Measurements from ENCODE around the gene SLC43A3. TPM values are rescaled to one million over a fixed set of nuclear protein-coding genes. Genes with fewer than 3 reads are reported as not detected.

The SLC43A3 gene
- polyA plus RNA-seq, 1 donor from 2014 or later: 15.8 TPM

DNA sequence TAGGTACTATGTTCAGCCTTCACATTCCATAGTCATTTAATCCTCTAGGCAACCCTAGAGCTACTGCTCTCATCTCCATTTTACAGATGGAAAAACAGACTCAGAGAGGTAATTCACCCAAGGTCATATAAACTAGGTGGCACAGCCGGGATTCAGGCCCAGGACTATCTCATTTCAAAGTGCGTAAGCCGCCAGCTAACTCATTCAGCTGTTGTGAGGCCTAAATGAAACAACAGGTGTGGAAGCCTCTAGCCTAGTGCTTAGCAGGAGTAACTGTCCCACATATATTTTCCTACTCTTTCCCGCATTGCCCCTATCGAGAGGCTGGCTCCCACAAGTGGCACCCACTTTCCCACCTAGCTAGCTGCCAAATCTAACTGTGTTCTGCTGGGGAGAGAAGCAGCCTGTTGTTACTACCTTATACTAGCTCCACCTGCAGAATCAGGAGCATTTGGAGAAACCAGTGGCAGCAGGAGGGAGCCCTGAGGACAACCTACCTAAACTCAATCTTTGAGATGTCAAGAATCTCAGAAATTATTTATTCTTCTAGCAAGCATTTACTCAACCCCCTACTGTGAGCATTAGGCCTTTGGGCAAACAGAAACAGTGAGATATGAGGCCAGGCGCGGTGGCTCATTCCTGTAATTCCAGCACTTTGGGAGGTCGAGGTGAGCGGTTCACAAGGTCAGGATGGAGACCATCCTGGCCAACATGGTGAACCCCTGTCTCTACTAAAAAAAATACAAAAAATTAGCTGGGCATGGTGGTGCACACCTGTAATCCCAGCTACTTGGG, 66.8 kb downstream of the SLC43A3 start:
- Mint-ChIP-seq H3K4me3 (no peak overlapping the region), H3K36me3 (no peaks in the 10 kb centered on the region), H3K9me3 (no peaks in the 10 kb centered on the region), H3K4me1 (peaks cover 0 to 3% (median 0%) of the 10 kb centered on the region in 3 donors), H3K27ac (no peak overlapping the region), H3K27me3 (peaks cover 17% of the 10 kb centered on the region)

DNA sequence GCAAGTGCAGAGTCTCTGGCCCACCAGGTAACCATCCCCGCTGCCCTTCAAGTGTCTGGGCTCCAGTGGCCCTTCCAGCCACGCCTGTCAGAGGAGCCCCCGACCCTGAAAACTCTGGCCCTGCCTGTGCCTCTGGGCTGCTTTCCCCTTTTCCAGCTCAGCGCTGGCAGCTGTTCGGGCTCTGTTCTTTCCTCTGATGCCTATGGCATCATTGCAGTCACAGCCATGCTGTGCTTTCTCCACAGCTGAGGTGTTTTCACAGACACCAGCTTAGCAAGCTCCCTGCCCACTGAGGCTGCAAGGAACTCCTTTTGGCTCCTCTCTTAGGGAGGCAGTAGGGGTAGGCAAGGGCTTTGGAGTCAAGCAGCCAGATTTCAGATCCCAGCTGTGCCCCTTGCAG, 67.5 kb downstream of the SLC43A3 start:
- Mint-ChIP-seq H3K4me3 (no peak overlapping the region), H3K4me1 (peaks cover 0 to 3% (median 0%) of the 10 kb centered on the region in 3 donors), H3K36me3 (no peaks in the 10 kb centered on the region), H3K9me3 (no peaks in the 10 kb centered on the region), H3K27ac (no peak overlapping the region), H3K27me3 (peaks cover 18% of the 10 kb centered on the region)

DNA sequence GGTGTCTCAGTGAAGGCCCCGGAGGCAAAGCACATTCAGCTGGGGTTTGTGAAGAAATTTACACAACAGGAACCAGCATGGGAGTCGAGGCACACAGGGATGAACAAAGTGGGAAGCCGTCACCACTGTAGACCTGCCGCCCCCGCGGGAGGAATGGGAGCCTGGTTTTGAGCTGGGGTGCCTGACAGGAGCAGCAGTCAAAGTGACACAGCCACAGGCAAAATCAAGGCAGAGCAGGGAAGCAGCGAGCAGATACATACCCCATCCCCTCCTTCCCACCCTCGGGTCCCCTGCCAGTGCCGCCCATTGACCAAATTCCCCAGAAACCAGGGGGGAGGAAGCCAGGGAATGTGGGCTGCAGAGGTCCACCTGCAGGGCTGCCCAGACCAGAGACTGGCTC, 67.9 kb downstream of the SLC43A3 start:
- H3K4me1 Mint-ChIP-seq: peaks cover 0 to 3% (median 0%) of the 10 kb centered on the region in 3 donors
- no peaks in the 10 kb centered on the region for H3K36me3 Mint-ChIP-seq
- peaks cover 20% of the 10 kb centered on the region for H3K27me3 Mint-ChIP-seq
- H3K4me3 Mint-ChIP-seq: no peak overlapping the region
- H3K27ac Mint-ChIP-seq: no peak overlapping the region
- no peaks in the 10 kb centered on the region for H3K9me3 Mint-ChIP-seq

DNA sequence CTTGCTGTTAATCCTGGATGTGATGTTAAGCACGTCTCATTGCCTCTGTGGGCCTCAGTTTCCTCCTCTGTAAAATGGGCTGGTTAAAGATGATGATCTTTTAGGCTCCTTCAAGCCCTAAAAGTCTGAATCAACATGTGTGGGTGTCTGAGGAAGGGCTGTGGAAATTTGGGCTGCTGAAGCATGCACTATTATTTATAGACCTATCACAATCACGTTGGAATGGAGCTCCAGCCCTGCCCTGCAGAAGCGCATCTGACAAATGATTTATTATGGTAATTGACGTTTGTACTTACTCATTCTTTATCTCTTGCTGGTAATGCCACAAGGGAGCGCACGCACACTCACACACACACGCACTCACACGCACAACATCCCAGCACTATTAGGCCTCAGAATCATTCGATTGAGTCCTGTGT, 68.4 kb downstream of the SLC43A3 start:
- Mint-ChIP-seq H3K36me3 (no peaks in the 10 kb centered on the region), H3K4me1 (peaks cover 0 to 3% (median 0%) of the 10 kb centered on the region in 3 donors), H3K27me3 (peaks cover 20% of the 10 kb centered on the region), H3K27ac (no peak overlapping the region), H3K9me3 (no peaks in the 10 kb centered on the region), H3K4me3 (no peak overlapping the region)

DNA sequence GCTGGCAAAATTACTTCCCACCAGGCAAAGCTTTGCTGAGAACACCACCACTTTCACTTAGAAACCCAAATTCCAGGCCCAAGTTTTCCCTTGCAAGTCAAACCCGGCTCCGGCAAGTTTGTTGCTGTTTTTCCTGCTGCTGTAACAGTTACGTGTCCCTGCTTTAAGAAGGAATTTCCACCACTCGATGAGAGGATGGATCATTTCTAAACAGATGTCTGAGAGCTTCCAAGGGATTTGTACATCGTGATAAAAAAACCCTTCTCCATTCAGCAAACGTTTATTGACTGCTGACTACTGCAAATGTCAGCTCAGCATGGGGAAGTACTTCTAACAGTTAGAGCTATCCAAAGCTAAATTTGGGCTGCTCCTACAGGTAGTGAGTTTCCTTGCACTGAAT, 69.1 kb downstream of the SLC43A3 start:
- H3K4me1 Mint-ChIP-seq: peaks cover 0 to 3% (median 0%) of the 10 kb centered on the region in 3 donors
- no peaks in the 10 kb centered on the region for H3K36me3 Mint-ChIP-seq
- peaks cover 20% of the 10 kb centered on the region for H3K27me3 Mint-ChIP-seq
- no peak overlapping the region for H3K27ac Mint-ChIP-seq
- no peak overlapping the region for H3K4me3 Mint-ChIP-seq
- H3K9me3 Mint-ChIP-seq: no peaks in the 10 kb centered on the region

DNA sequence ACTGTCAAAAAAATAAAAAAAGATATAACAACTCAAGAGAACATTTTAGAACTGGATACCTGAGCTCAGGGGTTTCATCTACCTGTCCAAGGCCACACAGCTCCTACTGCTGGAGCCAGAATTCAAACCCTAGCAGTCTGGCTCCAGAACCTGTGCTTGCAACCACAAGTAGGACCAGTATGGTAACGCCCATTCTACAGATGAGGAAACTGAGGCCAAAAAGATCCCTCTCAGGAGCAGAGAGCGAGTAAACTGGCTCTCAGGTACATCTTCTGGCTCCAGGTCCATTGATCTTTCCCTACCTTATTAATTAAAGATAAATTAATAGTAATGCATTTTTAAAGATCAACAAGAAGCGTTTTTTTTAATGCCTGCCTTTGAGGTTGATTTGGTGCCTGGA, 69.6 kb downstream of the SLC43A3 start:
- H3K27ac Mint-ChIP-seq: no peak overlapping the region

More for the DNA sequence above, 69.6 kb downstream of the SLC43A3 start:
- Mint-ChIP-seq H3K36me3 (no peaks in the 10 kb centered on the region), H3K4me3 (no peak overlapping the region), H3K27me3 (peaks cover 20% of the 10 kb centered on the region), H3K4me1 (peaks cover 0 to 3% (median 0%) of the 10 kb centered on the region in 3 donors), H3K9me3 (no peaks in the 10 kb centered on the region)

Other genes starting within 250 kb of the SLC43A3 start
- not detected for gene LRRC55, start 245.2 kb downstream of the SLC43A3 start, polyA plus RNA-seq
- not detected for gene APLNR, start 189.9 kb downstream of the SLC43A3 start, polyA plus RNA-seq
- 5.5 TPM for gene TNKS1BP1, start 102.2 kb downstream of the SLC43A3 start, polyA plus RNA-seq
- gene SSRP1, start 91.2 kb downstream of the SLC43A3 start, polyA plus RNA-seq: 34.0 TPM
- not detected for gene P2RX3, start 88.8 kb downstream of the SLC43A3 start, polyA plus RNA-seq
- gene PRG3, start 46.0 kb downstream of the SLC43A3 start, polyA plus RNA-seq: not detected
- not detected for gene PRG2, start 36.5 kb downstream of the SLC43A3 start, polyA plus RNA-seq
- gene RTN4RL2, start 33.4 kb upstream of the SLC43A3 start, polyA plus RNA-seq: 0.14 TPM
- 7.2 TPM for gene SLC43A1, start 88.6 kb upstream of the SLC43A3 start, polyA plus RNA-seq
- 63.5 TPM for gene TIMM10, start 103.6 kb upstream of the SLC43A3 start, polyA plus RNA-seq
- 0.14 TPM for gene SMTNL1, start 110.5 kb upstream of the SLC43A3 start, polyA plus RNA-seq
- 208 TPM for gene UBE2L6, start 140.6 kb upstream of the SLC43A3 start, polyA plus RNA-seq
- 0.23 TPM for gene SERPING1, start 170.6 kb upstream of the SLC43A3 start, polyA plus RNA-seq
- not detected for gene YPEL4, start 222.8 kb upstream of the SLC43A3 start, polyA plus RNA-seq
- gene CLP1, start 230.6 kb upstream of the SLC43A3 start, polyA plus RNA-seq: 12.5 TPM
- gene ZDHHC5, start 241.0 kb upstream of the SLC43A3 start, polyA plus RNA-seq: 32.9 TPM

Data from IgD-negative memory B cell (primary cell).